Activated CD4-positive, alpha-beta T cell treated with anti-CD3 and anti-CD28 coated beads for 36 hours (primary cell): ENCODE results near the gene BTBD16. TPM values are rescaled to one million over a fixed set of nuclear protein-coding genes. Genes with fewer than 3 reads are reported as not detected.

Experiments
- ATAC-seq: fragments of 200-7000 bp; cut with Tn5 transposase; one replicate; pipeline ENCODE4 v1.10.0; 2021; ENCODE audit warnings: mild to moderate bottlenecking, moderate library complexity
- CTCF ChIA-PET: fragments of 350-600 bp; sonication (Branson Sonifier 250); formaldehyde crosslinking; loops from one replicate; lab custom pipeline; 2021; ENCODE audit warnings: antibody characterized with exemption; lab: Charles Lee
- POLR2A ChIA-PET: fragments of 350-600 bp; sonication (Branson Sonifier 250); formaldehyde crosslinking; loops from one replicate; lab custom pipeline; 2021; ENCODE audit warnings: antibody characterized with exemption, inconsistent platforms; lab: Charles Lee
- DNase-seq: peaks from one replicate; pipeline ENCODE4 v3.0.0-alpha.2; 2020
- H3K27ac Mint-ChIP-seq: one replicate; pipeline ENCODE4 v1.8.0; 2021; ENCODE audit warnings: mixed read lengths
- H3K27me3 Mint-ChIP-seq: one replicate; pipeline ENCODE4 v1.8.0; 2021; ENCODE audit warnings: mixed read lengths
- H3K36me3 Mint-ChIP-seq: one replicate; pipeline ENCODE4 v1.8.0; 2021; ENCODE audit warnings: low read depth, mixed read lengths
- H3K4me1 Mint-ChIP-seq: one replicate; pipeline ENCODE4 v1.8.0; 2021; ENCODE audit warnings: mixed read lengths
- H3K4me3 Mint-ChIP-seq: one replicate; pipeline ENCODE4 v1.8.0; 2021; ENCODE audit warnings: mild to moderate bottlenecking, moderate library complexity, mixed read lengths
- H3K9me3 Mint-ChIP-seq: one replicate; pipeline ENCODE4 v1.8.0; 2021; ENCODE audit warnings: low read depth, mixed read lengths
- intact Hi-C, 2 experiments: fragments of 100-400 bp; cut with DNase I in 1 of 2; cut with micrococcal nuclease in 1 of 2; formaldehyde crosslinking; loops; one replicate each; pipeline versions ENCODE4 v1.14.2 to v1.15.1; 2022 to 2024; cut with DNase I, micrococcal nuclease
- total RNA-seq, 2 experiments: library from RNA; stranded (reverse); gene quantifications; one replicate each; pipeline ENCODE4 v1.2.3, GENCODE V29; 2021

Gene BTBD16
- total RNA-seq, 2 experiments from 2014 or later, result not detected

- Mint-ChIP-seq H3K27ac (no peak overlapping the region), H3K4me3 (no peak overlapping the region), H3K4me1 (no peaks in the 10 kb centered on the region), H3K9me3 (no peaks in the 10 kb centered on the region), H3K36me3 (no peaks in the 10 kb centered on the region), H3K27me3 (peaks cover 13% of the 10 kb centered on the region)
- no peak for ATAC-seq
- POLR2A ChIA-PET, result no interaction called here
- DNase-seq, result no peak
- CTCF ChIA-PET, result interaction anchor here (0.6 to 2.7 kb wide), 6 partner anchors 14 to 286 kb away, joined by 3 to 15 read pairs (median 4); no protein-coding TSS in a partner anchor
- intact Hi-C loops, result no loop called here
Observed at GRCh38 chr10:122280156-122280555, 9.1 kb downstream of the BTBD16 start.

- ATAC-seq (no peak), DNase-seq (no peak)
- no peak overlapping the region for H3K4me3 Mint-ChIP-seq
- ChIA-PET CTCF (interaction anchor here (2.7 kb wide), 1 partner anchor 153 kb away, joined by 15 read pairs; no protein-coding TSS in a partner anchor), POLR2A (no interaction called here)
- no peaks in the 10 kb centered on the region for H3K36me3 Mint-ChIP-seq
- H3K4me1 Mint-ChIP-seq, result no peaks in the 10 kb centered on the region
- peaks cover 13% of the 10 kb centered on the region for H3K27me3 Mint-ChIP-seq
- intact Hi-C loops, result no loop called here
- H3K27ac Mint-ChIP-seq, result no peak overlapping the region
- H3K9me3 Mint-ChIP-seq, result no peaks in the 10 kb centered on the region
Observed at GRCh38 chr10:122281018-122281626, 10.0 kb downstream of the BTBD16 start.

- CTCF ChIA-PET, result no interaction called here
- POLR2A ChIA-PET, result no interaction called here
- intact Hi-C loops, result no loop called here
- Mint-ChIP-seq H3K36me3 (no peaks in the 10 kb centered on the region), H3K27me3 (peaks cover 13% of the 10 kb centered on the region), H3K4me3 (no peak overlapping the region), H3K27ac (no peak overlapping the region), H3K4me1 (no peaks in the 10 kb centered on the region), H3K9me3 (no peaks in the 10 kb centered on the region)
- ATAC-seq (no peak), DNase-seq (no peak)
Observed at GRCh38 chr10:122281751-122282150, 10.7 kb downstream of the BTBD16 start.

- H3K4me3 Mint-ChIP-seq, result no peak overlapping the region
- H3K36me3 Mint-ChIP-seq, result no peaks in the 10 kb centered on the region
- no peaks in the 10 kb centered on the region for H3K4me1 Mint-ChIP-seq
- DNase-seq (no peak), ATAC-seq (no peak)
- H3K27ac Mint-ChIP-seq, result no peak overlapping the region
- peaks cover 13% of the 10 kb centered on the region for H3K27me3 Mint-ChIP-seq
- intact Hi-C loops, result no loop called here
- ChIA-PET POLR2A (no interaction called here), CTCF (no interaction called here)
- no peaks in the 10 kb centered on the region for H3K9me3 Mint-ChIP-seq
Observed at GRCh38 chr10:122282253-122282671, 11.2 kb downstream of the BTBD16 start.

GRCh38 chr10:122282909-122283308 lies 11.8 kb downstream of the BTBD16 start:
- Mint-ChIP-seq H3K4me3 (no peak overlapping the region), H3K36me3 (no peaks in the 10 kb centered on the region), H3K9me3 (no peaks in the 10 kb centered on the region), H3K4me1 (no peaks in the 10 kb centered on the region), H3K27me3 (peaks cover 14% of the 10 kb centered on the region), H3K27ac (no peak overlapping the region)
- intact Hi-C loops, result no loop called here
- no peak for DNase-seq
- CTCF ChIA-PET, result no interaction called here
- POLR2A ChIA-PET, result no interaction called here
- ATAC-seq, result no peak

- POLR2A ChIA-PET, result no interaction called here
- Mint-ChIP-seq H3K27ac (no peak overlapping the region), H3K4me3 (no peak overlapping the region), H3K4me1 (no peaks in the 10 kb centered on the region), H3K9me3 (no peaks in the 10 kb centered on the region), H3K36me3 (no peaks in the 10 kb centered on the region), H3K27me3 (peaks cover 12% of the 10 kb centered on the region)
- CTCF ChIA-PET, result interaction anchor here (0.6 to 1.2 kb wide), 2 partner anchors 13 to 477 kb away, joined by 3 to 7 read pairs; no protein-coding TSS in a partner anchor
- DNase-seq, result no peak
- ATAC-seq, result no peak
- intact Hi-C loops, result no loop called here
Observed at GRCh38 chr10:122285506-122286444, 14.7 kb downstream of the BTBD16 start.

- no peak overlapping the region for H3K27ac Mint-ChIP-seq
- no peaks in the 10 kb centered on the region for H3K36me3 Mint-ChIP-seq
- POLR2A ChIA-PET, result no interaction called here
- H3K4me3 Mint-ChIP-seq, result no peak overlapping the region
- ATAC-seq (no peak), DNase-seq (no peak)
- no peaks in the 10 kb centered on the region for H3K4me1 Mint-ChIP-seq
- CTCF ChIA-PET, result interaction anchor here (0.6 kb wide), 1 partner anchor 488 kb away, joined by 3 read pairs; no protein-coding TSS in a partner anchor
- intact Hi-C loops, result no loop called here
- H3K27me3 Mint-ChIP-seq, result peaks cover 9% of the 10 kb centered on the region
- H3K9me3 Mint-ChIP-seq, result no peaks in the 10 kb centered on the region
Observed at GRCh38 chr10:122286867-122287266, 15.8 kb downstream of the BTBD16 start.

- intact Hi-C loops, result no loop called here
- DNase-seq (no peak), ATAC-seq (no peak)
- Mint-ChIP-seq H3K4me1 (no peaks in the 10 kb centered on the region), H3K9me3 (no peaks in the 10 kb centered on the region), H3K4me3 (no peak overlapping the region), H3K27ac (no peak overlapping the region), H3K27me3 (peaks cover 4% of the 10 kb centered on the region), H3K36me3 (no peaks in the 10 kb centered on the region)
- ChIA-PET POLR2A (no interaction called here), CTCF (no interaction called here)
Observed at GRCh38 chr10:122287570-122287969, 16.5 kb downstream of the BTBD16 start.

GRCh38 chr10:122288262-122288661 lies 17.2 kb downstream of the BTBD16 start:
- intact Hi-C loops, result no loop called here
- peaks cover 4% of the 10 kb centered on the region for H3K4me1 Mint-ChIP-seq
- POLR2A ChIA-PET, result no interaction called here
- no peak overlapping the region for H3K27ac Mint-ChIP-seq
- no peak for ATAC-seq
- H3K27me3 Mint-ChIP-seq, result peaks cover 4% of the 10 kb centered on the region
- no peaks in the 10 kb centered on the region for H3K36me3 Mint-ChIP-seq
- DNase-seq, result no peak
- H3K9me3 Mint-ChIP-seq, result no peaks in the 10 kb centered on the region
- CTCF ChIA-PET, result no interaction called here
- H3K4me3 Mint-ChIP-seq, result no peak overlapping the region

GRCh38 chr10:122288917-122289316 lies 17.8 kb downstream of the BTBD16 start:
- no peaks in the 10 kb centered on the region for H3K9me3 Mint-ChIP-seq
- H3K27ac Mint-ChIP-seq, result no peak overlapping the region
- ChIA-PET POLR2A (no interaction called here), CTCF (interaction anchor here (1.0 kb wide), 1 partner anchor 18 kb away, joined by 3 read pairs; the partner anchor contains the start of gene BTBD16)
- no peak for DNase-seq
- ATAC-seq, result no peak
- no peaks in the 10 kb centered on the region for H3K36me3 Mint-ChIP-seq
- no peak overlapping the region for H3K4me3 Mint-ChIP-seq
- intact Hi-C loops, result no loop called here
- H3K27me3 Mint-ChIP-seq, result peaks cover 4% of the 10 kb centered on the region
- H3K4me1 Mint-ChIP-seq, result peaks cover 7% of the 10 kb centered on the region

GRCh38 chr10:122290334-122290733 lies 19.2 kb downstream of the BTBD16 start:
- Mint-ChIP-seq H3K4me1 (peaks cover 11% of the 10 kb centered on the region), H3K27me3 (peaks cover 4% of the 10 kb centered on the region), H3K4me3 (no peak overlapping the region), H3K9me3 (no peaks in the 10 kb centered on the region), H3K36me3 (no peaks in the 10 kb centered on the region), H3K27ac (no peak overlapping the region)
- ATAC-seq, result no peak
- CTCF ChIA-PET, result interaction anchor here (0.6 to 1.0 kb wide), 2 partner anchors 9 to 275 kb away, joined by 3 read pairs; no protein-coding TSS in a partner anchor
- DNase-seq, result no peak
- POLR2A ChIA-PET, result no interaction called here
- intact Hi-C loops, result no loop called here
